GM19395 (cell line): ENCODE data around the gene SPN.
"Not testable (repeated sequence)": the region's sequence is repeated elsewhere in the genome, so short reads cannot be mapped to it uniquely, and the experiment has no call there.

Experiments used
- ATAC-seq: cut with Tn5 transposase; IDR thresholded peaks from one replicate; pipeline ENCODE4 v1.9.1; 2021; ENCODE audit warnings: mild to moderate bottlenecking, moderate library complexity; ENCODE audit not compliant: unreplicated experiment

SPN gene

DNA sequence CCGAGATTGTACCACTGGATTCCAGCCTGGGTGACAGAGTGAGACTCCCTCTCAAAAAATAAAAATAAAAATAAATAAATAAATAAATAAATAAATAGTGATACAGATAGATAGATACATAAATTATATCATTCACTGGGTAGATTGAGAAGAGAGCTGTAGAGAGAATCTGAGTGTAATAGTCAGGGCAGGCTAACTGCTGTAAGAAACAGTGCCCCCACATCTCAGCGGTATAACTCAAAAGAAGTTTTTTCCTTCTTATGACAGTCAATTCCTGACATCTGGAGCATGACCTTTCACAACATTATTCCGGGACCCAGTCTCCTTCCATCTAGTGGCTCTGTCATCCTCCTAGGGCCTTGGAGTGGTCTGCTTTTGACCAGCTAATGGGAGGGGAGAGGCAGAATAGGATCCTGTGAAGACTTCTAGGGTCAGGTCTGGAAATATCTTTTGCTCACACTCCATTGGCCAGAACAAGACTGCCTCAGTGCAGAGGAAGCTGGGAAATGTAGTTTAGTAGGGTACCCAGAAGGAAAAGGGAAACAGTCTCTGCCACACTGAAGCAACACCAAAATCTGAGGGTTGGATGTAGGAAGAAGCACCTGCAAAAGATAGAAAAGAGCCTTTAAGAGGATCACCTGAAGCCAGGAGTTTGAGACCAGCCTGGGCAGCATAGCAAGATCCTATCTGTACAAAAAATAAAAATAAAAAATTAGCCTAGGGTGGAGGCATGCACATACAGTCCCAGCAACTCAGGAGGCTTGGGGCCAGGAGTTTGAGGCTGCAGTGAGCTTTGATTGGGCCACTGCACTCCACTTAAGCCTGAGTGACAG lies 13.0 kb downstream of the SPN start:
- no peak for ATAC-seq

DNA sequence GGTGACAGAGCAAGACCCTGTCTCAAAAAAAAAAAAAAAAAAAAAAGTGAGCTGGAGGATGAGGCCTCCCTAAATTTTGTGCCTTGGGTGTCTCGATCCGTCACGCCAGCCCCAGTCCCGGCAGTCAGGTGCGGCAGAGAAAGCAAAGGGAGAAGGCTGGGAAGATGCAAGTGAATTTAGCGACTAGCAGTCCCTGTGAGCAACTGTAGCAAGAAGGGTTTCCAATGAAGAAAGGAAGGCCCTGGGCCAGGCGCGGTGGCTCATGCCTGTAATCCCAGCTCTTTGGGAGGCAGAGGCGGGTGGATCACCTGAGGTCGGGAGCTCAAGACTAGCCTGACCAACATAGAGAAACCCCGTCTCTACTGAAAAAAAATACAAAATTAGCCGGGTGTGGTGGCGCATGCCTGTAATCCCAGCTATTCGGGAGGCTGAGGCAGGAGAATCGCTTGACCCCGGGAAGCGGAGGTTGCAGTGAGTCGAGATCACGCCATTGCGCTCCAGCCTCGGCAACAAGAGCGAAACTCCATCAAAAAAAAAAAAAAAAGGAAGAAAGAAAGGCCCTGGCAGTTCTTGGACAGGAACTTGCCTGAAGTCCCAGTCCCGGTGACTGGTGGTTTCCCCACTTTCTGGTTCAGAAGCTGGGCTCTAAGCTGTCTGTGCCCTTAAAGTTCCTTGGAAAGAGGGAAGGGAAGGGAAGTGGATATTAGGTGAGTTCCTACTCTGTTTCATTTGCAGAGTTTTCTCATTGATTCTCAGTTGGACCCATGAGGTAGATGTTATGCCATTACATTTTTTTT lies 14.1 kb downstream of the SPN start:
- ATAC-seq: no peak

DNA sequence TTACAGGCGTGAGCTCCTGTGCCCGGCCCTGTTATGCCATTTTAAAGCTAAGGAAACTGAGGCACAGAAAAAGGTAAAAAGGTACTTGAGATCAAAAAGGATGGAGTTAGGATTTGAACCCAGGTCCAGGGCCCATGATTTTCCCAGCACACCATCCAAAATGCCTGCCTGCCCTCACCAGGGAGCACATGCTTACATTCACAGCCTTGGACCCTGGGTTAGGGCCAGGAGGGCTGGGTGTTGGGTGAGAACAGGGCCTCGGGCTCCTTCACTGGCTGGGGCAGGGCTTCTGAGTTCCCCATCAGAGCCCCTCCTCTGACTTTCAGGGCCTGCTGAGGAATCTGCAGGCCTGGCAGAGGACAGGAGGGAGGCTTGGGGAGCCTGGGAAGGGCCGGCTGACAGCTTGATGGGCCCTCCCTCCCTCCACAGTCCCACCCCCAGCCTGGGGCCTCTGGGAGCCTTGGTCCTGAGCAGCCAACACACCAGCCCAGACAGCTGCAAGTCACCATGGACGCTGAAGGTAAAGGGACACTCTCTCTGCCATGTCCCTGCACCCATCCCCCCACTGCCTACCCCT lies 15.7 kb downstream of the SPN start, which contains the start of gene QPRT:
Gene QPRT, plus strand, starts transcription at position 490 of the 577 bp plus-strand sequence. Its CDS starts 18 bp downstream, at position 508.
- ATAC-seq: no peak

GRCh38 chr16:29680180-29680598 lies 17.1 kb downstream of the SPN start:
- ATAC-seq: no peak

DNA sequence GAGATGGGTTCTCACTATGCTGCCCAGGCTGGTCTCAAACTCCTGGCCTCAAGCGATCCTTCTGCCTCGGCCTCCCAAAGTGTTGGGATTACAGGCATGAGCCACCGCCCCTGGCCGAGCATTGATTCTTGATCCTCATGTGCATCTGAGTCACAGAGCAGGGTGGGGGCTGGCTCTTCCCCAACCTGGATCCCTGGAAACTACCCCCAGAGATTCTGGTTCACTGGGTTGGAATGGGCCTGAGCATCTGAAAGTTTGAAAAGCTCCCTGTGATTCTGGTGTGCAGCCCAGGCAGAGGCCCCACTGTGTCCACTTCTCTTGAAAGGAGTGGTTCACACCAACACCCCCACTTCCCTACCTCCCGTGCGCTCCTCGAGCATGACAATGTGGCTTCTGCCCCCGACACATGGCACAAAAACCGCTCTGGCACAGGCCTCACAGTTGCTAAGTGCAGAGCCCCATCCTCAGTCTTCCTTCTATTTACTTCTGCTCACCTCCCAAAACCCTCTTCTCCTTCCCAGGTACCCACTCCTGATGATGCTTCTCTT lies 20.6 kb downstream of the SPN start:
- no peak for ATAC-seq

- no peak for ATAC-seq
Observed at GRCh38 chr16:29684679-29685078, 21.6 kb downstream of the SPN start.

- ATAC-seq: no peak
Observed at GRCh38 chr16:29686740-29687332, 23.8 kb downstream of the SPN start.

DNA sequence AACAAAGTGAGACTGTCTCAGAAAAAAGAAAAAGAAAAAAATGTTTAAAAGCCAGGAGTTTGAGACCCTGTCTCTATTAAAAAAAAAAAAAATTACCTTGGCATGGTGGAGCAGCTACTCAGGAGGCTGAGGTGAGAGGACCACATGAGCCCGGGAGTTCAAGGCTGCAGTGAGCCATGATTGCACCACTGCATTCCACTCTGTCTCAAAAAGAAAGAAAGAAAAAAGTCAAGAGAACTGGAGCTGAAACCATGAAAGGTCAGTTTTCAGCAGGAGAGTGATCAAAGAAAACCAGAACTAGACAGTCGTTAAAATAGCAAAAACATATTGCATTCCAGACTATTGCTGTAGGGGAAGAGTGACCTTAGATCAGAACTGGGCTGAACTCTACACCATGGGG lies 24.7 kb downstream of the SPN start:
- no peak for ATAC-seq

DNA sequence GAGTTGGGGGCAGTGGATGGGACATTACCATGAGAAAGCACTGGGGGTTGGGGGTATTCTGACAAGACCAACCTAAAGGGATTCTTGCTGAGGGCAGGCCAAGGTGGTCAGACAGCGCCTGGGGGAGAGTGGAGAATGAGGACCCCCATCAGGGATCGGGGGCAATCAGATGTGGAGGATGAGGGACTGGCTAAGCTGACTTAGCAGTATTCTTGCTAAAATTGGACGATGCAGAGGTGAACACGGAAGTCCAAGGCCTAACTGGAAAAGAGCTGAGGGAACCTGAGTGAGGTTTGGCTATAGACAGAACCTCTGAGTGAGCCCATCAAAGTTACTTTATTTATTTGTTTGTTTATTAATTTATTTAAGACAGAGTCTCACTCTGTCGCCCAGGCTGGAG lies 25.1 kb downstream of the SPN start:
- no peak for ATAC-seq

DNA sequence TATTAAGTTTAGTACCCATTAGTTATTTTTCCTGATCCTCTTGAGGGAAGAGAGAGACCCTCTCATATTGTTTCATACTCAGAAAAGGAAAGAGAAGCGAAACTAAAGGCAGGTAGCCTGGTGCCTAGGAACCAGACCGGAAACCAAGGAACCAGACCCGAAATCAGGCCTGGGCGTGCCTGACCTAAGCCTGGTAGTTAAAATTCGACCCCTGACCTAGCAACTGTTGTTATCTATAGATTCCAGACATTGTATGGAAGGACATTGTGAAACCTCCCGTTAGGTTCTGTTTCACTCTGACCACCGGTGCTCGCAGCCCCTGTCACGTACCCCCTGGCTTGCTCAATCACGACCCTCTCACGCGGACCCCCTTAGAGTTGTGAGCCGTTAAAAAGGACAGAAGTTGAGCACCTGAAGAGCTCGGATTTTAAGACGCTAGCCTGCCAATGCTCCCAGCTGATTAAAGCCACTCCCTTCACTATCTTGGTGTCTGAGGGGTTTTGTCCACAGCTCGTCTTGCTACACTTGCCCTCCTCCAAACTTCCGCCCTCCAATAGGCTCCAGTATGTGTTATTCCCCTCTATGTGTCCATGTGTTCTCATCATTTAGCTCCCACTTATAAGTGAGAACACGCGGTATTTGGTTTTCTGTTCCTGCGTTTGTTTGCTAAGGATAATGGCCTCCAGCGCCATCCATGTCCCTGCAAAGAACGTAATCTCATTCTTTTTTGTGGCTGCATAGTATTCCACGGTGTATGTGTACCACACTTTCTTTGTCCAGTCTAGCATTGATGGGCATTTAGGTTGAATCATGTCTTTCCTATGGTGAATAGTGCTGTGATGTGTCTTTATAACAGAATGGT lies 26.7 kb downstream of the SPN start:
- not testable (repeated sequence) for ATAC-seq

DNA sequence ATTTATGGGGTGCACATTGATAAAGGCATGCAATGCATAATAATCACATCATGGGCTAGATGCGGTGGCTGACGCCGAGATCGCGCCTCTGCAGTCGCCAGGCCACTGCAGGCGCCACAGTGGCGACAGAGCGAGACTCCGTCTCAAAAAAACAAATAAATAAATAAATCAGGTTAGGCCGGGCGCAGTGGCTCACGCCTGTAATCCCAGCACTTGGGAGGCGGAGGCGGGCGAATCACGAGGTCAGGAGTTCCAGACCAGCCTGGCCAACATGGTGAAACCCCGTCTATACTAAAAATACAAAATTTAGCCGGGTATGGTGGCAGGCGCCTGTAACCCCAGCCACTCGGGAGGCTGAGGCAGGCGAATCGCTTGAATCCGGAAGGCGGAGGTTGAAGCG lies 29.6 kb downstream of the SPN start:
- ATAC-seq: not testable (repeated sequence)

- no peak for ATAC-seq
Observed at GRCh38 chr16:29694384-29695195, 31.5 kb downstream of the SPN start.

DNA sequence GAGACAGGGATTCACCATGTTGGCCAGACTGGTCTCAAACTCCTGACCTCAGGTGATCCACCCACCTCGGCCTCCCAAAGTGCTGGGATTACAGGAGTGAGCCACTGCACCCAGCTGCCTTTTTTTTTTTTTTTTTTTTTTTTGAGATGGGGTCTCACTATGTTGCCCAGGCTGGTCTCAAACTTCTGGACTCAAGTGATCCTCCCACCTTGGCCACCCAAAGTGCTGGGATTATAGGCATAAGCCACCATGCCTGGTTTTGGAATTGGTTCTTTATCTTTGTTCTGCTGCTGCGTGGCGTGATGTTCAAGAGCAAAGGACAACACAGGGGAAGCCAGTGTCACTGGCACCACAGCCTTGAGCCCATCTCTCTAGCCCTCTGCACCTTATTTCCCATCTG lies 32.6 kb downstream of the SPN start:
- ATAC-seq: not testable (repeated sequence)

- ATAC-seq: no peak
Observed at GRCh38 chr16:29696881-29697331, 33.9 kb downstream of the SPN start.

GRCh38 chr16:29697391-29697790 lies 34.3 kb downstream of the SPN start:
- no peak for ATAC-seq

GRCh38 chr16:29698042-29698441 lies 35.0 kb downstream of the SPN start:
- ATAC-seq: no peak

GRCh38 chr16:29698484-29699323 lies 35.7 kb downstream of the SPN start:
- no peak for ATAC-seq
